HFFc6 (cell line): ENCODE measurements around the gene TRIM15. TPM values are rescaled to one million over a fixed set of nuclear protein-coding genes. Genes with fewer than 3 reads are reported as not detected.

Source experiments
- DNase-seq: peaks from one replicate; pipeline ENCODE4 v3.0.0-alpha.2; 2018
- H3K27ac Mint-ChIP-seq: 2 replicates; pipeline ENCODE4 v1.8.0; 2020; ENCODE audit warnings: mild to moderate bottlenecking, mixed read lengths
- H3K27me3 Mint-ChIP-seq: 2 replicates; pipeline ENCODE4 v1.8.0; 2021; ENCODE audit warnings: mild to moderate bottlenecking, moderate library complexity, mixed read lengths; ENCODE audit not compliant: insufficient read depth
- H3K36me3 Mint-ChIP-seq: 2 replicates; pipeline ENCODE4 v1.8.0; 2021; ENCODE audit warnings: low read depth, mixed read lengths
- H3K4me1 Mint-ChIP-seq: 2 replicates; pipeline ENCODE4 v1.8.0; 2020; ENCODE audit warnings: low read depth, mixed read lengths
- H3K4me3 Mint-ChIP-seq: 2 replicates; pipeline ENCODE4 v1.8.0; 2020; ENCODE audit warnings: mild to moderate bottlenecking, moderate library complexity, mixed read lengths
- H3K9me3 Mint-ChIP-seq: 2 replicates; pipeline ENCODE4 v1.8.0; 2020; ENCODE audit warnings: mild to moderate bottlenecking, mixed read lengths
- total RNA-seq, 6 experiments: library from RNA; stranded (reverse); fragmentation: NEBNext Ultra II Directional; extraction: Animal tissue kit (Norgen Biotek cat#: 25700); gene quantifications; 2 replicates in 1 of 6; 3 replicates in 5 of 6; pipeline ENCODE4 v1.2.3, GENCODE V29; 2021
- TF ChIP-seq, protein P1 (sequence below): fragments of 200-600 bp; sonication (generic); IDR thresholded peaks from 2 replicates; pipeline ENCODE4 v1.5.0; 2021; ENCODE audit warnings: antibody characterized with exemption, mild to moderate bottlenecking

Gene TRIM15
- total RNA-seq, 6 experiments from 2014 or later = not detected

DNA sequence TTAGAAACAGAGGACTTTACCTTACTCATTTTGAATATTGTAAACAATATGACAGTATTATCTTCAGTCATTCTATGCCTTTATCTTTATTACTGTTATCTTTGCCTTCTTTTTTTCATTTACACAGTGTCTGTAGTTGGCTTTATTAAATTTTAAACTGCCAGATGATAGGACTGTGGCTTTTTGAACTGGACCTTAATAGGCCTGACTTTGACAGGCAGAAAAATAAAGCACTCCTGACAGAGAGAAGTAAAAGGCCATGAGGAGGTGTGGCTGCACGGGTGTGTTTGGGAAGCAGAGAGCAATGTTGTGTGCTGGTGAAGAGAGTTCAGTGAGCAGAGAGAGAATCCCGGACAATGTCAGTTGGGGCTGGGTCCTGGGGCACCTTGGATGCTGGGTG is 19.6 kb upstream of the TRIM15 start:
- H3K27ac Mint-ChIP-seq = no peak overlapping the region
- H3K27me3 Mint-ChIP-seq = peaks cover 38% of the 10 kb centered on the region
- no peak for DNase-seq
- H3K4me3 Mint-ChIP-seq = no peak overlapping the region
- no peaks in the 10 kb centered on the region for H3K9me3 Mint-ChIP-seq
- no peaks in the 10 kb centered on the region for H3K36me3 Mint-ChIP-seq
- TF ChIP-seq, protein P1, sequence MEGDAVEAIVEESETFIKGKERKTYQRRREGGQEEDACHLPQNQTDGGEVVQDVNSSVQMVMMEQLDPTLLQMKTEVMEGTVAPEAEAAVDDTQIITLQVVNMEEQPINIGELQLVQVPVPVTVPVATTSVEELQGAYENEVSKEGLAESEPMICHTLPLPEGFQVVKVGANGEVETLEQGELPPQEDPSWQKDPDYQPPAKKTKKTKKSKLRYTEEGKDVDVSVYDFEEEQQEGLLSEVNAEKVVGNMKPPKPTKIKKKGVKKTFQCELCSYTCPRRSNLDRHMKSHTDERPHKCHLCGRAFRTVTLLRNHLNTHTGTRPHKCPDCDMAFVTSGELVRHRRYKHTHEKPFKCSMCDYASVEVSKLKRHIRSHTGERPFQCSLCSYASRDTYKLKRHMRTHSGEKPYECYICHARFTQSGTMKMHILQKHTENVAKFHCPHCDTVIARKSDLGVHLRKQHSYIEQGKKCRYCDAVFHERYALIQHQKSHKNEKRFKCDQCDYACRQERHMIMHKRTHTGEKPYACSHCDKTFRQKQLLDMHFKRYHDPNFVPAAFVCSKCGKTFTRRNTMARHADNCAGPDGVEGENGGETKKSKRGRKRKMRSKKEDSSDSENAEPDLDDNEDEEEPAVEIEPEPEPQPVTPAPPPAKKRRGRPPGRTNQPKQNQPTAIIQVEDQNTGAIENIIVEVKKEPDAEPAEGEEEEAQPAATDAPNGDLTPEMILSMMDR = no peak
- no peaks in the 10 kb centered on the region for H3K4me1 Mint-ChIP-seq

DNA sequence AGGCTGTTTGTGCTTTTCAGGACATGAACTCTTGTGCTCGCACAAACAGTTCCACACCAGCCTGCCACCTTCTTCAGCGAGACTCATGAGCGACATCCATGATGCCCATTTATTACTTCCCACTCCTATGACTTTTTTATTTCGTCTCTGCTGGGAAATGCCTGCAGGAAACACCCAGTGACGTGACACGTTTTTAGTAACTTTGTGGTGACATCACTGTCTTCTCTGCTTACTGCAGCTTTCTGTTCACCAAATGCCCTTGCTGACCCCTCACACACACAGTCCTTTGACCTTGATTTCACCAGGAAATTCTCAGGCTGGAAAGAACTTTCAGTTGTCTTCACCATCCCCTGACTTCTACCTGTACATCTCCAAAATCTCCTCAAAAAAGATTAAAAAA is 18.5 kb upstream of the TRIM15 start:
- no peaks in the 10 kb centered on the region for H3K4me1 Mint-ChIP-seq
- no peak for DNase-seq
- H3K27ac Mint-ChIP-seq = no peak overlapping the region
- peaks cover 38% of the 10 kb centered on the region for H3K27me3 Mint-ChIP-seq
- no peak overlapping the region for H3K4me3 Mint-ChIP-seq
- TF ChIP-seq, protein P1 = no peak
- H3K36me3 Mint-ChIP-seq = no peaks in the 10 kb centered on the region
- no peaks in the 10 kb centered on the region for H3K9me3 Mint-ChIP-seq

DNA sequence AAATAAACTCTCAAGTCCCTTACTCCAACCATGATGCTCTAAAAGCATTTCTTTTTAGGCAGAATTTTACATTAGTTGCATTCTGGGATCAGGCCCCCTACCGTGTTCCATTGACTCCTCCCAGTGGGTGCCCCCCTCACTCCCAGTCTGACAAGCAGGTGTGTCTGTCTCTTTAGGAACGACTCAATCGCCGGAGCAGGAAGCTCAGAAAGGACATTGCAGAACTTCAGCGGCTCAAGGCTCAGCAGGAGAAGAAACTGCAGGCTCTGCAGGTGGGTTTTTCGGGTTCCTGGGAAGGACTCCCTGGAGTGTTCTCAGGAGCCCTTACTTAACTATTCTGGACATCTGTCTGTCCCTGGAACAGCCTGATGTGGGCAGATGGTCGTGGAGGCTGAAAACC is 17.5 kb upstream of the TRIM15 start:
- no peaks in the 10 kb centered on the region for H3K36me3 Mint-ChIP-seq
- H3K4me1 Mint-ChIP-seq = no peaks in the 10 kb centered on the region; the same call in 1 of the 2 replicates
- peaks cover 41% of the 10 kb centered on the region for H3K27me3 Mint-ChIP-seq
- TF ChIP-seq, protein P1 = no peak
- H3K4me3 Mint-ChIP-seq = no peak overlapping the region
- H3K27ac Mint-ChIP-seq = no peak overlapping the region
- no peaks in the 10 kb centered on the region for H3K9me3 Mint-ChIP-seq
- no peak for DNase-seq

DNA sequence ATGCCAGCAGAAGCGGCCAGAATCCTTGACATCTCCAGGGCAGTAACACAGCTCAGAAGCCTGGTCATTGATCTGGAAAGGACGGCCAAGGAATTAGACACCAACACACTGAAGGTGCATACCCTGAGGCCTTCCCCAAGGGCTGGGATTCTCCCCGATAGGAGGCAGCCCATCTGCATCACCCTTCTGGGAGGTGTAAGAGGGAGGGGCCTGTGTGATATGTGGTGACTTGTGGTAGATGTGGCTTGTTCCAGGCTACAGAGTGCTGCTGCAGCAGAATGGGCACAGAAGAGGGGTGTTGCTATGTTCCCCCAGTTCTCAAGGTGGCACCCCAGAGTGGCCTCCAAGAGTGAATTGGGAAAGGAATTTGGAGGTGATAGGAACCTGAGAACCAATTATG is 16.2 kb upstream of the TRIM15 start:
- Mint-ChIP-seq H3K4me1 (no peaks in the 10 kb centered on the region; the same call in 1 of the 2 replicates), H3K36me3 (no peaks in the 10 kb centered on the region), H3K27me3 (peaks cover 34% of the 10 kb centered on the region), H3K4me3 (no peak overlapping the region), H3K27ac (no peak overlapping the region), H3K9me3 (no peaks in the 10 kb centered on the region)
- TF ChIP-seq, protein P1 = no peak
- no peak for DNase-seq

DNA sequence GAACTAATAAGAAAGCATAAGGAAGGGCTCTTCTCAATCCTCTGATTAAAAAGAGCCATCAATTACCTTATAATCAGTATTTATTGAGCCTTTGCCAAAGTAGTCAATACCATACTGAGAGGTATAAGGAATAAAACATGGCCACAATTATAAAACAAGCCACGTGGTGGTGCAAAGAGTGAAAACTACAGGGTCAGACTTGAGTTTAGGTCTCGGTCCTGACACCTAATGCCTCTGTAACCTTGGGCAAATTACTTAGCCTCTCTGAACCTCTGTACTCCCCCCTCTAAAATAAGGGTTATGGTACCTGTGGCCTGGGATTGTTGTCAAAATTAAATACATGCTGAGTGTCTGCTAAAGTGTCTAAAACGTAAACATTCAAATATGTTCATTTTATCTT is 14.1 kb upstream of the TRIM15 start:
- Mint-ChIP-seq H3K27me3 (peaks cover 37% of the 10 kb centered on the region), H3K4me1 (peaks cover under 1% of the 10 kb centered on the region)
- DNase-seq = no peak

More for the DNA sequence above, 14.1 kb upstream of the TRIM15 start:
- TF ChIP-seq, protein P1 = peak; percentile 34
- Mint-ChIP-seq H3K4me3 (no peak overlapping the region), H3K36me3 (no peaks in the 10 kb centered on the region), H3K9me3 (no peaks in the 10 kb centered on the region), H3K27ac (no peak overlapping the region)
